Measurements from ENCODE around the gene CFAP92.

CFAP92 gene

DNA sequence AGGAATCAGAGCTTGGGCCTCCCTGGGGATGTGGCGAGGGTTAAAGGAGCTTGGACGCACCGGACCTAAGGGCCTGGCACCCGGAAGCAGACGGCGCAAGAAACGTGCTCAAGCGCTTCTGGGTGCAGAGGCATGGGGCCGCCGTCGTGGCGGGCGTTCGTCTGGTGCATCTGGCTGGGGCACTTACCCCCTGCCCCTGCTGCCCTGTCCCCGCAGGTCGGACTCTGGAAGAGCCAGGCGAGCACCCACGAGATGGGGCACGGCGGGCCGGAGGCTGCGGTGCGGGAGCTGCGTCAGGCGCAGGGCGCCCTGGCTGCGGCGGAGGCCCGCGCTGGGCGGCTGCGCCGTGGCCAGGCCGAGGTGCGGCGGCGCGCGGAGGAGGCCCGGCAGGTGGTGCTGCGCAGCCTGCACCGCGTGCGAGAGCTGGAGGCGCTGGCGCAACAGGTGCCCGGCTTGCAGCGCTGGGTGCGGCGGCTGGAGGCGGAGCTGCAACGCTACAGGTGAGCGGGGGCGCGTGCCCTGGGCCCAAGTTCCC lies 9.8 kb upstream of the CFAP92 start:
- DNase-seq: no peak

- DNase-seq: no peak
Measured at GRCh38 chr3:129002573-129003569, 9.0 kb upstream of the CFAP92 start.

- no peak for DNase-seq
Measured at GRCh38 chr3:129001806-129002572, 8.1 kb upstream of the CFAP92 start.

GRCh38 chr3:129001101-129001805 lies 7.4 kb upstream of the CFAP92 start, which contains the start of gene EFCC1:
Gene EFCC1 (plus strand): TSS chr3:129001304. CDS start chr3:129001629, 325 bp downstream.
- DNase-seq: no peak

DNA sequence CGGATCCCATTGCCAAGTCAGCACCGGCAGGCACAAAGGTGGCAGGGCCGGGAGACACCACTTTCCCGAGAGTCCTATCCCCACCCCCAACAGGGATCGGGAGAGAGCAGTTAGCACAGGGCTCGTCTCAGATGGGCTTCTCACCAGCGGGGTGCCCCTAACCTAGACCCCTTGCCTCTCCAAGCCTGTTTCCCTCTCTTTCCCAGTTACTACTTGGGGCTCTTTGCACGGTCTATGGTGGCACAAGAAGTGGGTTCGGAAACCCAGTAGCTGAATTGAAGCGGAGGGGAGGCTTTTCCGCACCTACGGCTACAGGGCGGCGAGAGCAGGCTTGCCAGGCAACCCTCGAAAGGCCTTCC lies 6.8 kb upstream of the CFAP92 start:
- DNase-seq: no peak

DNA sequence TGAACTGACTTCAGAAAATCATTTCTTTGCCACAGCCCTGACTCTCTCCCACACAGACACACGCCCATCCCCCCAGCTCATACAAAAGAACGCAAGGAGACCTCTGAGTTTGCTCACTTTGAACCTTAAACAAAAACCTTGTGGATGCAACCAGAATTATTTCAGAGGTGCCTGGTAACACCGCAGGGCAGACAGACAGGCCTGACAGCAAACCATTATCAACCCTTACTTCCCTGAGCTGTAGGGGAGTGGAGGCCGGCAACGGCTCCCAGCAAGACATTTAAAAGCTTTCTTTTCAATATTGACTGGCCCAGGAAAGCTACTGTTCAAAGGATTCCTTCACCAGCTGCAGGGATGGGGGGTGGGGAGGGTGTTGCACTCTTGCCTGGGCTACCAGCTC lies 5.2 kb upstream of the CFAP92 start:
- no peak for DNase-seq

DNA sequence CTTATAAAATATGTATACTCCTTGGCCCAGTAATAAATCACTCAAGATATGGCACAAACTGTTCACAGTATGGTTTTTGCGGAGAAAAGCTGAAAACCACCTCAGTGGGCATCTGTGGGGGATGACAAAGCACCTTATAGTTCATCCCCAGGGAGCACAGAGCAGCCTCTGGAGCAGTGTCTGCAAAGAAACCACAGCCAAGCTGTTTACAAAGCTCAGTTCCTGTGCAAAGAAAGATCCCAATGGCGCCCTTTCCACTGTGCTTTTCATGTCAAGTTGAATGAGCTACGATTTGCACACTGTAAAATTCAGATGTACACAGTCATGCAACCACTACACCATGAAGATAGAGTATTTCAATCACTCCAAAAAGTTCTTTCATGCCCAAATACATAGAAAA lies 4.7 kb upstream of the CFAP92 start:
- no peak for DNase-seq

GRCh38 chr3:128997486-128998133 lies 3.7 kb upstream of the CFAP92 start:
- no peak for DNase-seq

GRCh38 chr3:128996726-128997125 lies 2.9 kb upstream of the CFAP92 start:
- no peak for DNase-seq

DNA sequence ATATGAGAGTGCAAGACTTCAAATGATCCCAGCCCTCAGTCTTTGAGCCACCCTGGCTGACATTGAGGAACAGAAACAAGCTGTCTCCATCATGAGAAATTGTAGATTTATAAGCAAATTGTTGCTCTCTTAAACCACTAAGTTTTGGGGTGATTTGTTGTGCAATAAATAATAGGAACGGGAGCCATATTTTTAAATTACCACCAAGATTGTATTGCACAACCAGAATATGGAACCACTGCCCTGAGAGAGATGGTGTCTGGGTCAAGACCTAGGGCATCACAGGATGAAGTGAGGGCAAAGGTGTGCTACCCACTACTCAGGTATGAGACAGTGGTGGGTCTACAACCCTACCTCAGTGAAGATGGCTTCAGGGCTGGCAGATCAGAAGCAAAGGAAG lies 2.3 kb upstream of the CFAP92 start:
- no peak for DNase-seq

DNA sequence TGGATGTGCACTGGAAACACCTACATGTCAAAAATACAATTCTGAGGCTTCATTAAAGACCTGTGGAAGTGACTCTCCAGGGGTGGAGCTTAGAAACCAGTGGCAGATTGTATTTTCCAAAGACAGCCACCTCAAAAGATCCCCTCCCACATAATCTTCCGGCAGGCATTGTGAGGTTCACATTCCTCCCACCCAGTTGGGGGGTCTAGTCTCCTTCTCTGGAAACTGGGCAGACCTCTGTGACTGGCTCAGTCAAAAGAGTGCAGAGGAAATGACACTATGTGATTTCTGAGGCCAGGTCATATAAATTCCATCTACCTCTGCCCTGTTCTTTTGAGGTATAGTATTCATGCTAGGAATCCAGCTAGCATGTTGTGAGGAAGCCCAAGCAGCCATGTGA lies 1.9 kb upstream of the CFAP92 start:
- DNase-seq: no peak

GRCh38 chr3:128994581-128995546 lies 988 bp upstream of the CFAP92 start:
- DNase-seq: no peak

GRCh38 chr3:128994173-128994512 lies 267 bp upstream of the CFAP92 start:
- DNase-seq: peak; percentile 51

DNA sequence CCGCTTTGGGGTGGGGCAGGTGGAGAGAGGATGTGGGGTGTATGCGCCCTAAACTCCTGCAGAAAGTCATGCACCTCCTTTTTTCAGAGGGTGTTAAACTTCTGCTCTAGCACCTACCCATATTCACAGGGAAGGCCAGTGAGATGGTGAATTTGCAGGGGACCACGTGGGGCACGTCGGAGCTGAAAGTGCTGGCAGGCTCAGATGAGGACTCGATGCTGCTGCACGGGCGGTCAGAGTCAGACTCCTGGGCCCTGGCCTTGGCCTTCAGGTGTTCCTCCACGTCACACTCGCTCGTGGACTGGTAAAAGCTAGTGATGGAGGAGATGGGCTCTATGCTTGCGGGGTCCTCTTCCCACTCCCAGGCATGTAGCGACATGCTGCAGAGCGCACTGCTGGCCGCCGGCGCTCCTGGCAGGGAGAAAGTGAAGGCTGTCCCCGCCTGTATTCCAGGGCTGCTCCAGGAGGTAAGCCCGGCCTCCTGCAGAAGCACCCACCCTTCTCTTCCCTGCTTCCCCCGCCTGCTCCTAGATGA lies 883 bp downstream of the CFAP92 start:
- no peak for DNase-seq

DNA sequence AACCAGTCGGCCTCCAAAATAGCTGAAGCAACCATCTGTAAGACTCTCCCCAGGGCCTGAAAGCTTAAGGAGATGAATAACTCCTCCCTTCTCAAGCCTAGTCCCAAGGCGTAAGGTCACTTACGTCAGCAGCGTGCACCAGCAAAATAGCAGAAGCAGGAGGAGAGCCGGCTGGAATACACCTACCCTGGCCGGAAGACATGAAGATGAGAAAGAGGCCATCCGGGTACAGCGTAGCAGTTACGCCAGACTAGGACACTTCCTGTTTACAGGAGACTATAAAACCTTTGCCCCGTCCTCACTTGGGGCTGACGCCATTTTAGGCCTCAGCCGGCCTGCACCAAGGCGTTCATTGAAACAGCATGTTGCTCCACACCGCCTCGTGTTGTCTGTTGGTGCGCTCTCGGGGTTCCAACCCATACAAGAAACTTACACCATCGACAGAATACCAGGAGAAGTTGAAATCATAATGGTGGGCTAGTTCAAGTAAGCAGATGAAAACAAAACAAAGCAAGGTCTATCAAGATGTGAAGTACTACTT lies 2.5 kb downstream of the CFAP92 start:
- DNase-seq: no peak

- no peak for DNase-seq
Measured at GRCh38 chr3:128988286-128988685, 5.6 kb downstream of the CFAP92 start.

GRCh38 chr3:128987302-128988100 lies 6.4 kb downstream of the CFAP92 start:
- no peak for DNase-seq

- no peak for DNase-seq
Measured at GRCh38 chr3:128984596-128984995, 9.3 kb downstream of the CFAP92 start.

DNA sequence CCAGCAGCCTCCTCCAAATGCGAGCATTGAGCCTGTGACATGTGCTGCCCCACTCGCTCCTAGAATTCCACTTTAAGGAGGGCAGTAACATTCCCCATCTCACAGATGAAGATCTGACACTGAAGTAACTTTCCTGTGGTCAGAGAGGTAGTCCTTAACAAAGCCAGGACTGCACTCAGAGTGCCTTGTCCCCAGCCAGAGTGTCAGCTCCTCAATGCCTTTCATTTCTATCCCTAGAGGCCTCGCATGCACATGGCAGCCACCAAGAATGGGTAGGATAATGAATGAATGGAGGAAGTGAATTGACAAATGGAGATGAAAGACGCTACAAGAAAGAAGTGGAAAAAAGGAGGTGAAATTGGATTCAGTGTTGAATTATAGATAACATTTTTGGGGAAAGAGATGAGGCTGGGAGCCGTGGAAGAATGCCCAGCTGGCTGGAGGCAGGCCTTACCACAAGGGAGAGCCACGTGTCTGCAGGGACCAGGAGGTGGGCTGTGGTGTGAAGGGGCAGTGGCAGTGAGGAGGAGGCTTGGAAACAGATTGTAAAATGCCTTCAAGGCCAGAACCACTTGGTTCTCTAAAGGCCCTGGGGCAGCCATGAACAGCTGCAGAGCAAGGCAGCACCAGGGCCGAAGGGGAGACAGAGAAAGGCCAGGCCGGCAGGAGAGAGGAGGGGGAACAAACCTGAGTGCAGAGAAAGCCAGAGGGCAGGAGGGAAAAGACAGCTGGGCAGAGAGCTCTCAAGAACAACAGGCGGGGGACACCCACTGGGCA lies 10.4 kb downstream of the CFAP92 start:
- no peak for DNase-seq
